GM12878 (cell line): ENCODE results near the gene SCGB1A1. TPM values are rescaled to one million over a fixed set of nuclear protein-coding genes. Genes with fewer than 3 reads are reported as not detected.

ENCODE experiments used
- ATAC-seq: fragments of 200-7000 bp; cut with Tn5 transposase; 3 replicates; pipeline ENCODE4 v1.9.1; 2020; ENCODE audit warnings: mild to moderate bottlenecking, moderate library complexity
- BruUV-seq: library from RNA; stranded (reverse); fragments of 400-500 nt; replicated peaks from 2 replicates; lab custom pipeline; 2021; lab: Mats Ljungman, UMichigan
- CTCF ChIA-PET: fragments of 300-600 bp; sonication (Branson Sonifier 250); formaldehyde crosslinking; extraction: SDS; loops from one replicate; lab custom pipeline; 2021; ENCODE audit warnings: inconsistent platforms; lab: Yijun Ruan, JAX
- POLR2A ChIA-PET: fragments of 350-600 bp; formaldehyde crosslinking; extraction: SDS; loops from one replicate; lab custom pipeline; 2021; ENCODE audit warnings: inconsistent platforms; lab: Charles Lee
- RAD21 ChIA-PET: fragments of 300-600 bp; sonication (Branson Sonifier 250); formaldehyde crosslinking; loops from one replicate; lab custom pipeline; 2023; ENCODE audit warnings: antibody characterized with exemption; ENCODE audit not compliant: unreplicated experiment; lab: Charles Lee
- SMC1A ChIA-PET: fragments of 300-600 bp; sonication (Branson Sonifier 250); formaldehyde crosslinking; loops from one replicate; lab custom pipeline; 2023; ENCODE audit not compliant: unreplicated experiment, uncharacterized antibody; lab: Charles Lee
- DNase-seq: peaks from one replicate; pipeline ENCODE4 v3.0.0-alpha.2; 2011; ENCODE audit warnings: low read depth, low spot score
- FAIRE-seq: peaks from 3 replicates; lab custom pipeline; 2011; peaks lifted over from hg19 to GRCh38; lab: Jason Lieb, UNC
- H2AFZ ChIP-seq: 2 replicates; pipeline ENCODE4 v1.6.0; 2011; ENCODE audit warnings: low read depth, low read length, control low read depth; ENCODE audit not compliant: control insufficient read depth
- H3K27ac ChIP-seq: 2 replicates; pipeline ENCODE4 v1.5.1; 2011; ENCODE audit warnings: control low read depth; ENCODE audit not compliant: control insufficient read depth, insufficient read depth
- H3K27me3 ChIP-seq, 2 experiments: replicated peaks in 1 of 2; 2 replicates each; pipeline versions ENCODE4 v1.6.0 to v1.6.1; 2011; ENCODE audit warnings: low read length in 1 of 2; ENCODE audit not compliant: control insufficient read depth in 2 of 2, insufficient read depth in 2 of 2
- H3K36me3 ChIP-seq, 2 experiments: 2 replicates each; pipeline ENCODE4 v1.5.1; 2011; ENCODE audit warnings: low read length in 1 of 2; ENCODE audit not compliant: control insufficient read depth in 2 of 2, insufficient read depth in 2 of 2
- H3K4me1 ChIP-seq: 2 replicates; pipeline ENCODE4 v1.6.1; 2011; ENCODE audit warnings: mild to moderate bottlenecking, low read length, moderate library complexity, mixed read lengths; ENCODE audit not compliant: control insufficient read depth, insufficient read depth
- H3K4me2 ChIP-seq: 2 replicates; pipeline ENCODE4 v1.6.0; 2011; ENCODE audit warnings: control low read depth; ENCODE audit not compliant: control insufficient read depth, insufficient read depth
- H3K4me3 ChIP-seq: fragments of 200-600 bp; sonication (generic); 2 replicates; pipeline ENCODE4 v1.5.1; 2016
- H3K79me2 ChIP-seq: 2 replicates; pipeline ENCODE4 v1.6.0; 2011; ENCODE audit warnings: low read length; ENCODE audit not compliant: control insufficient read depth, insufficient read depth
- H3K9ac ChIP-seq: 2 replicates; pipeline ENCODE4 v1.8.0; 2011; ENCODE audit warnings: low read length, control low read depth, mixed read lengths; ENCODE audit not compliant: control insufficient read depth, insufficient read depth
- H3K9me3 ChIP-seq: replicated peaks from 3 replicates; pipeline ENCODE4 v1.5.1; 2011; ENCODE audit warnings: mild to moderate bottlenecking, low read length; ENCODE audit not compliant: control insufficient read depth, insufficient read depth
- H4K20me1 ChIP-seq: 2 replicates; pipeline ENCODE4 v1.6.0; 2011; ENCODE audit not compliant: control insufficient read depth, insufficient read depth
- BACH1 ChIP-seq: fragments of 450-650 bp; IDR thresholded peaks from 2 replicates; pipeline ENCODE4 v1.6.1; 2017; ENCODE audit warnings: mild to moderate bottlenecking, borderline replicate concordance
- CHD1 ChIP-seq: IDR thresholded peaks from 2 replicates; pipeline ENCODE4 v1.6.1; 2012; ENCODE audit warnings: low read depth, low read length, improper control_type of control experiment
- CHD4 ChIP-seq: fragments of 200-600 bp; sonication (generic); IDR thresholded peaks from 2 replicates; pipeline ENCODE4 v1.6.1; 2016; ENCODE audit warnings: mild to moderate bottlenecking
- DPF2 ChIP-seq: fragments of 450-650 bp; IDR thresholded peaks from 2 replicates; pipeline ENCODE4 v1.6.1; 2017; ENCODE audit warnings: mild to moderate bottlenecking
- ETV6 ChIP-seq, 2 experiments: fragments of 450-650 bp in 1 of 2; IDR thresholded peaks in 1 of 2; conservative IDR thresholded peaks in 1 of 2; 2 replicates each; pipeline ENCODE4 v1.6.1; 2014; ENCODE audit warnings: antibody characterized with exemption in 1 of 2, borderline replicate concordance in 1 of 2, low read depth in 1 of 2, mild to moderate bottlenecking in 1 of 2, moderate library complexity in 1 of 2
- GABPA ChIP-seq: IDR thresholded peaks from 2 replicates; pipeline ENCODE4 v1.6.1; 2014; ENCODE audit warnings: antibody characterized with exemption, low read depth, mild to moderate bottlenecking, inconsistent platforms
- HDAC2 ChIP-seq: fragments of 200-600 bp; sonication (generic); IDR thresholded peaks from 2 replicates; pipeline ENCODE4 v1.6.1; 2017
- KLF5 ChIP-seq: fragments of 450-650 bp; IDR thresholded peaks from 2 replicates; pipeline ENCODE4 v1.6.1; 2014; ENCODE audit warnings: mild to moderate bottlenecking; ENCODE audit not compliant: partially characterized antibody
- MLLT1 ChIP-seq: fragments of 450-650 bp; IDR thresholded peaks from 2 replicates; pipeline ENCODE4 v1.6.1; 2016; ENCODE audit warnings: mild to moderate bottlenecking
- NR2F1 ChIP-seq: fragments of 450-650 bp; conservative IDR thresholded peaks from 2 replicates; pipeline ENCODE4 v1.6.1; 2017; ENCODE audit warnings: mild to moderate bottlenecking
- RAD51 ChIP-seq: fragments of 450-650 bp; IDR thresholded peaks from 2 replicates; pipeline ENCODE4 v1.6.1; 2016; ENCODE audit warnings: moderate library complexity, mild to moderate bottlenecking, inconsistent platforms
- SKIL ChIP-seq: fragments of 450-650 bp; IDR thresholded peaks from 2 replicates; pipeline ENCODE4 v1.6.1; 2017; ENCODE audit warnings: mild to moderate bottlenecking, low read depth, inconsistent platforms; ENCODE audit not compliant: poor library complexity, severe bottlenecking
- SMAD1 ChIP-seq: fragments of 450-650 bp; IDR thresholded peaks from 2 replicates; pipeline ENCODE4 v1.6.1; 2018; ENCODE audit warnings: mild to moderate bottlenecking, low read depth; ENCODE audit not compliant: partially characterized antibody
- SMC3 ChIP-seq: IDR thresholded peaks from 2 replicates; pipeline ENCODE4 v1.6.1; 2011; ENCODE audit warnings: low read length, improper control_type of control experiment, borderline replicate concordance
- YY1 ChIP-seq: IDR thresholded peaks from 2 replicates; pipeline ENCODE4 v1.6.1; 2011; ENCODE audit warnings: low read depth, mild to moderate bottlenecking, low read length
- ZBED1 ChIP-seq: IDR thresholded peaks from 2 replicates; pipeline ENCODE4 v1.6.1; 2016; ENCODE audit warnings: borderline replicate concordance
- WGBS: methylation state at CpG from one replicate; pipeline ENCODE4 v1.1.6; 2016; ENCODE audit warnings: low lambda C conversion rate; ENCODE audit not compliant: insufficient replicate concordance, insufficient coverage; ENCODE audit errors: missing lambda C conversion rate; 5-methylcytosine and 5-hydroxymethylcytosine counted together
- in situ Hi-C: fragments of 300-500 bp; cut with MboI; formaldehyde crosslinking; loops from 9 replicates; pipeline ENCODE4 v1.14.3; 2018; ENCODE audit warnings: mixed read lengths
- intact Hi-C: fragments of 100-400 bp; cut with micrococcal nuclease; formaldehyde crosslinking; loops from one replicate; pipeline ENCODE4 v1.14.2; 2022; ENCODE audit not compliant: unreplicated experiment
- polyA plus RNA-seq, 11 experiments: library from polyadenylated mRNA; depleted of rRNA in 4 of 11; unstranded in 6 of 11; stranded (reverse) in 5 of 11; fragments of >200 nt; fragmentation: Nextera tagmentation in 4 of 11; fragmentation: Illumina TruSeq in 1 of 11; extraction: Ambion mirVana in 4 of 11; extraction: Trizol in 1 of 11; gene quantifications; 1 replicate in 1 of 11; 2 replicates in 10 of 11; pipeline versions ENCODE4 v1.2.1 to v1.2.3, GENCODE V29; 2011 to 2016; ENCODE audit warnings: inconsistent platforms in 2 of 11, missing spikeins in 2 of 11, low read depth in 1 of 11
- total RNA-seq, 4 experiments: library from RNA; depleted of rRNA in 3 of 4; stranded (reverse); fragments of >200 nt in 3 of 4; fragmentation: Illumina TruSeq in 1 of 4; extraction: Trizol in 1 of 4; gene quantifications; 2 replicates each; pipeline versions ENCODE4 v1.2.1 to v1.2.3, GENCODE V29; 2013 to 2021
- TF ChIP-seq, protein P1 (sequence below): fragments of 450-650 bp; IDR thresholded peaks from 2 replicates; pipeline ENCODE4 v1.6.1; 2017; ENCODE audit warnings: borderline replicate concordance
- TF ChIP-seq, protein P2 (sequence below): IDR thresholded peaks from 2 replicates; pipeline ENCODE4 v1.6.1; 2012; ENCODE audit warnings: mild to moderate bottlenecking, low read depth, low read length

Gene SCGB1A1
- total and polyA plus RNA-seq, 10 of the 15 experiments (the other 5 are each of a cell fraction or from before 2014, with no cell fraction given) = not detected

- ATAC-seq (no peak), DNase-seq (no peak), FAIRE-seq (no peak)
- SMC1A ChIA-PET = interaction anchor here (1.5 kb wide), 1 partner anchor 10 kb away, joined by 4 read pairs; no protein-coding TSS in a partner anchor
- WGBS = 38% methylated on average over 5 of the region's 5 CpGs
- Histone ChIP-seq H3K27me3 (peaks cover 0 to 1% of the 10 kb centered on the region in 2 experiments; a peak in 3 of 4 replicates), H4K20me1 (no peaks in the 10 kb centered on the region), H3K79me2 (no peaks in the 10 kb centered on the region), H3K27ac (no peak overlapping the region), H3K9me3 (no peaks in the 10 kb centered on the region), H3K4me1 (no peaks in the 10 kb centered on the region), H3K36me3 (no peaks in the 10 kb centered on the region), H3K9ac (no peak overlapping the region), H3K4me3 (no peak overlapping the region), H2AFZ (no peak overlapping the region), H3K4me2 (no peak overlapping the region)
- RAD21 ChIA-PET = interaction anchor here (0.6 kb wide), 1 partner anchor 12 kb away, joined by 3 read pairs; no protein-coding TSS in a partner anchor
- in situ Hi-C loops = no loop called here
- BruUV-seq = no TSS peak
- POLR2A ChIA-PET = no interaction called here
- CTCF ChIA-PET = interaction anchor here (0.6 to 1.6 kb wide), 2 partner anchors 13 to 150 kb away, joined by 3 to 6 read pairs; no protein-coding TSS in a partner anchor
- intact Hi-C loops = no loop called here
- TF ChIP-seq, protein P1, sequence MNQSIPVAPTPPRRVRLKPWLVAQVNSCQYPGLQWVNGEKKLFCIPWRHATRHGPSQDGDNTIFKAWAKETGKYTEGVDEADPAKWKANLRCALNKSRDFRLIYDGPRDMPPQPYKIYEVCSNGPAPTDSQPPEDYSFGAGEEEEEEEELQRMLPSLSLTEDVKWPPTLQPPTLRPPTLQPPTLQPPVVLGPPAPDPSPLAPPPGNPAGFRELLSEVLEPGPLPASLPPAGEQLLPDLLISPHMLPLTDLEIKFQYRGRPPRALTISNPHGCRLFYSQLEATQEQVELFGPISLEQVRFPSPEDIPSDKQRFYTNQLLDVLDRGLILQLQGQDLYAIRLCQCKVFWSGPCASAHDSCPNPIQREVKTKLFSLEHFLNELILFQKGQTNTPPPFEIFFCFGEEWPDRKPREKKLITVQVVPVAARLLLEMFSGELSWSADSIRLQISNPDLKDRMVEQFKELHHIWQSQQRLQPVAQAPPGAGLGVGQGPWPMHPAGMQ = no peak
- TF ChIP-seq KLF5 (no peak), MLLT1 (no peak), SMC3 (no peak), YY1 (no peak), ETV6 (conservative IDR thresholded peaks at IDR 0.05 in 1 of 2, IDR thresholded peaks at IDR 0.05 in 1 of 2; ENCODE audit: borderline replicate concordance in 1 of 2, low read depth in 1 of 2) (no peak), HDAC2 (no peak), SKIL (no peak), GABPA (no peak), SMAD1 (no peak), CHD4 (no peak), NR2F1 (no peak), DPF2 (no peak), CHD1 (no peak), BACH1 (no peak), RAD51 (no peak), ZBED1 (no peak)
- TF ChIP-seq, protein P2, sequence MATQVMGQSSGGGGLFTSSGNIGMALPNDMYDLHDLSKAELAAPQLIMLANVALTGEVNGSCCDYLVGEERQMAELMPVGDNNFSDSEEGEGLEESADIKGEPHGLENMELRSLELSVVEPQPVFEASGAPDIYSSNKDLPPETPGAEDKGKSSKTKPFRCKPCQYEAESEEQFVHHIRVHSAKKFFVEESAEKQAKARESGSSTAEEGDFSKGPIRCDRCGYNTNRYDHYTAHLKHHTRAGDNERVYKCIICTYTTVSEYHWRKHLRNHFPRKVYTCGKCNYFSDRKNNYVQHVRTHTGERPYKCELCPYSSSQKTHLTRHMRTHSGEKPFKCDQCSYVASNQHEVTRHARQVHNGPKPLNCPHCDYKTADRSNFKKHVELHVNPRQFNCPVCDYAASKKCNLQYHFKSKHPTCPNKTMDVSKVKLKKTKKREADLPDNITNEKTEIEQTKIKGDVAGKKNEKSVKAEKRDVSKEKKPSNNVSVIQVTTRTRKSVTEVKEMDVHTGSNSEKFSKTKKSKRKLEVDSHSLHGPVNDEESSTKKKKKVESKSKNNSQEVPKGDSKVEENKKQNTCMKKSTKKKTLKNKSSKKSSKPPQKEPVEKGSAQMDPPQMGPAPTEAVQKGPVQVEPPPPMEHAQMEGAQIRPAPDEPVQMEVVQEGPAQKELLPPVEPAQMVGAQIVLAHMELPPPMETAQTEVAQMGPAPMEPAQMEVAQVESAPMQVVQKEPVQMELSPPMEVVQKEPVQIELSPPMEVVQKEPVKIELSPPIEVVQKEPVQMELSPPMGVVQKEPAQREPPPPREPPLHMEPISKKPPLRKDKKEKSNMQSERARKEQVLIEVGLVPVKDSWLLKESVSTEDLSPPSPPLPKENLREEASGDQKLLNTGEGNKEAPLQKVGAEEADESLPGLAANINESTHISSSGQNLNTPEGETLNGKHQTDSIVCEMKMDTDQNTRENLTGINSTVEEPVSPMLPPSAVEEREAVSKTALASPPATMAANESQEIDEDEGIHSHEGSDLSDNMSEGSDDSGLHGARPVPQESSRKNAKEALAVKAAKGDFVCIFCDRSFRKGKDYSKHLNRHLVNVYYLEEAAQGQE = no peak
Measured at GRCh38 chr11:62411524-62411923, 7.3 kb upstream of the SCGB1A1 start.
